B cell (primary cell): ENCODE data around the gene DPAGT1. TPM values are rescaled to one million over a fixed set of nuclear protein-coding genes. Genes with fewer than 3 reads are reported as not detected.

ENCODE experiments used
- ATAC-seq: fragments of 200-7000 bp; cut with Tn5 transposase; one replicate; pipeline ENCODE4 v1.10.0; 2021; ENCODE audit warnings: low read depth, mild to moderate bottlenecking, moderate number of reproducible peaks, moderate library complexity
- CTCF ChIA-PET: fragments of 350-600 bp; sonication (Branson Sonifier 250); formaldehyde crosslinking; loops from one replicate; lab custom pipeline; 2021; ENCODE audit warnings: antibody characterized with exemption, inconsistent platforms; lab: Charles Lee
- POLR2A ChIA-PET: fragments of 350-600 bp; sonication (Branson Sonifier 250); formaldehyde crosslinking; loops from one replicate; lab custom pipeline; 2021; ENCODE audit warnings: antibody characterized with exemption; lab: Charles Lee
- DNase-seq: peaks from one replicate; pipeline ENCODE4 v3.0.0; 2013
- H2AFZ ChIP-seq: 2 replicates; pipeline ENCODE4 v1.6.1; 2012; ENCODE audit warnings: mild to moderate bottlenecking, low read depth, low read length; ENCODE audit not compliant: insufficient read depth, poor library complexity, severe bottlenecking
- H3K27ac ChIP-seq, 2 donors: 1 replicate in 1 of 2; 2 replicates in 1 of 2; pipeline ENCODE4 v1.5.1; 2012 to 2013; ENCODE audit warnings: low read length in 2 of 2, mild to moderate bottlenecking in 2 of 2, moderate library complexity in 1 of 2
- H3K27me3 ChIP-seq, 4 experiments: fragments of 200-600 bp in 1 of 4; sonication (generic) in 1 of 4; replicated peaks in 1 of 4; 1 replicate in 2 of 4; 2 replicates in 2 of 4; pipeline versions ENCODE4 v1.6.1 to v1.7.0; 2013 to 2016; ENCODE audit warnings: low read length in 3 of 4, mild to moderate bottlenecking in 2 of 4, mixed read lengths in 1 of 4, moderate library complexity in 1 of 4; ENCODE audit not compliant: insufficient read depth in 4 of 4, control insufficient read depth in 3 of 4; ENCODE audit errors: control extremely low read depth in 1 of 4
- H3K36me3 ChIP-seq, 2 experiments: replicated peaks in 1 of 2; 1 replicate in 1 of 2; 2 replicates in 1 of 2; pipeline versions ENCODE4 v1.6.1 to v1.7.1; 2013; ENCODE audit warnings: low read length in 1 of 2; ENCODE audit not compliant: insufficient read depth in 2 of 2, control insufficient read depth in 1 of 2; ENCODE audit errors: control extremely low read depth in 1 of 2, extremely low read depth in 1 of 2
- H3K4me1 ChIP-seq, 2 donors: fragments of 200-600 bp in 1 of 2; sonication (generic) in 1 of 2; 1 replicate in 1 of 2; 2 replicates in 1 of 2; pipeline versions ENCODE4 v1.5.1 to v1.6.1; 2013 to 2017; ENCODE audit warnings: low read length in 2 of 2; ENCODE audit not compliant: control insufficient read depth in 2 of 2, insufficient read depth in 2 of 2
- H3K4me2 ChIP-seq: replicated peaks from 2 replicates; pipeline ENCODE3; 2012; ENCODE audit warnings: mild to moderate bottlenecking, low read depth, low read length; ENCODE audit not compliant: poor library complexity, severe bottlenecking
- H3K4me3 ChIP-seq, 5 experiments: fragments of 200-600 bp in 1 of 5; sonication (generic) in 1 of 5; 1 replicate in 3 of 5; 2 replicates in 2 of 5; pipeline versions ENCODE4 v1.5.1 to v1.7.0; 2011 to 2016; ENCODE audit warnings: low read length in 4 of 5, mild to moderate bottlenecking in 4 of 5, low read depth in 2 of 5, control low read depth in 1 of 5, moderate library complexity in 1 of 5; ENCODE audit not compliant: insufficient read depth in 1 of 5; ENCODE audit errors: control extremely low read depth in 1 of 5, extremely low read depth in 1 of 5
- H3K79me2 ChIP-seq: fragments of 200-600 bp; sonication (generic); one replicate; pipeline ENCODE4 v1.6.0; 2016; ENCODE audit warnings: low read length; ENCODE audit not compliant: control insufficient read depth, insufficient read depth
- H3K9ac ChIP-seq: fragments of 200-600 bp; sonication (generic); 2 replicates; pipeline ENCODE4 v1.6.1; 2017; ENCODE audit warnings: mild to moderate bottlenecking, low read length, moderate library complexity
- H3K9me3 ChIP-seq, 3 donors: one replicate each; pipeline versions ENCODE4 v1.6.1 to v1.7.1; 2013; ENCODE audit warnings: low read length in 2 of 3; ENCODE audit not compliant: control insufficient read depth in 2 of 3, insufficient read depth in 1 of 3; ENCODE audit errors: control extremely low read depth in 1 of 3
- H4K20me1 ChIP-seq: 2 replicates; pipeline ENCODE4 v1.6.0; 2012; ENCODE audit warnings: mild to moderate bottlenecking, low read length; ENCODE audit not compliant: insufficient read depth, control insufficient read depth, poor library complexity, severe bottlenecking
- H3K27ac Mint-ChIP-seq: one replicate; pipeline ENCODE4 v1.8.0; 2021; ENCODE audit warnings: mixed read lengths
- H3K27me3 Mint-ChIP-seq: one replicate; pipeline ENCODE4 v1.8.0; 2021; ENCODE audit warnings: mixed read lengths
- H3K4me1 Mint-ChIP-seq: one replicate; pipeline ENCODE4 v1.8.0; 2021; ENCODE audit warnings: mixed read lengths
- H3K4me3 Mint-ChIP-seq: one replicate; pipeline ENCODE4 v1.8.0; 2021; ENCODE audit warnings: mixed read lengths
- H3K9me3 Mint-ChIP-seq: one replicate; pipeline ENCODE4 v1.8.0; 2022; ENCODE audit warnings: mixed read lengths; ENCODE audit not compliant: insufficient read depth
- EZH2 ChIP-seq: IDR thresholded peaks from 2 replicates; pipeline ENCODE4 v1.6.1; 2012; ENCODE audit warnings: borderline replicate concordance, low read depth, mild to moderate bottlenecking, moderate library complexity, low read length; ENCODE audit not compliant: insufficient read depth, poor library complexity, severe bottlenecking
- WGBS: methylation state at CpG from one replicate; pipeline ENCODE4 v1.1.5; 2013; ENCODE audit warnings: missing lambda C conversion rate; ENCODE audit not compliant: insufficient coverage; 5-methylcytosine and 5-hydroxymethylcytosine counted together
- intact Hi-C: fragments of 100-400 bp; cut with micrococcal nuclease; formaldehyde crosslinking; loops from one replicate; pipeline ENCODE4 v1.10.0; 2022
- polyA plus RNA-seq: library from polyadenylated mRNA; depleted of rRNA; stranded (reverse); fragments of >200 nt; gene quantifications from 2 replicates; pipeline ENCODE4 v1.2.3, GENCODE V29; 2012
- total RNA-seq, 2 donors: library from RNA; stranded (reverse); fragments of 120-200 nt in 1 of 2; gene quantifications; 1 replicate in 1 of 2; 2 replicates in 1 of 2; pipeline versions ENCODE4 v1.2.3 to v1.2.4, GENCODE V29; 2013 to 2022
- TF ChIP-seq, protein P1 (sequence below): fragments of 200-600 bp; IDR thresholded peaks from one replicate; pipeline ENCODE4 v1.8.0; 2022; ENCODE audit warnings: antibody characterized with exemption, mild to moderate bottlenecking

DPAGT1 gene
- total and polyA plus RNA-seq, 2 donors (not counting 1 experiment from before 2014, with no cell fraction given): 38.3 to 64.3 TPM

DNA sequence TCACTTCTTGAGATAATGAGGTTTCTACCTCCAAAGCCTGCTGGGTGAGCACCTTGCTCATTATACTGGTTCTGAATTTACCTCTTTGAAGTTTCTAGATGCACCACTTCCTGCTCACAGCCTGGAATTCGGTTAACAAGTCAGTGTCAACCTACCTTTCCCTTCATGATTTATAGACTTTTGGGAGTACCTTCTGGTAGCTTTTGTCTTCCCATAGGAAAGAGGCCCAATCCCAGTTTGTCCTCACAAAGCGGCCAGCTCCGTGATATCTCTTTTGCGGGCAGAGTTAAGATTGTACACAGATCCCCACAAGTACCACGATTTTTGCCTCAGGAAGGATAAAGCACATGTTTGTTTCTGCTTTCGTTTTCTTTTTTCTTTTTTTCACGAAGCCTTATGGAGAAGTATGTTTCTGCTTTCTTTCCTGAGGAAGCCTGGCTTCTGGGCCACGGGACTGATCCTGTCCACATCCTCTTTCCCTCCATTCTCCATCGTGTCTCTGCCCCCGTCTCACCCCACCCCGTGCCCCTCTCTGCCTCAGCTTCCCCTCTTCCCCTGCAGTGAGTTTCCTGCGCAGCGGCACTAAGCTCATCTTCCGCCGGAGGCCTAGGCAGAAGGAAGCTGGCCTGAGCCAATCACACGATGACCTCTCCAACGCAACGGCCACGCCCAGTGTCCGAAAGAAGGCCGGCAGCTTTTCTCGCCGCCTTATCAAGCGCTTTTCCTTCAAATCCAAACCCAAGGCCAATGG lies 14.0 kb upstream of the DPAGT1 start:
- H3K4me2 ChIP-seq: peak overlapping the region; percentile 33
- H3K27ac ChIP-seq: peak overlapping the region in 1 of 2 donors; percentile 41
- no peaks in the 10 kb centered on the region for H3K9me3 Mint-ChIP-seq
- H3K4me1 Mint-ChIP-seq: peaks cover 12% of the 10 kb centered on the region
- H3K27me3 ChIP-seq: no peaks in the 10 kb centered on the region
- ChIA-PET CTCF (interaction anchor here (0.8 kb wide), 1 partner anchor 81 kb away, joined by 3 read pairs; no protein-coding TSS in a partner anchor), POLR2A (interaction anchor here (1.0 kb wide), 1 partner anchor 13 kb away, joined by 3 read pairs; no protein-coding TSS in a partner anchor)
- H3K79me2 ChIP-seq: no peaks in the 10 kb centered on the region
- TF ChIP-seq EZH2: no peak
- TF ChIP-seq, protein P1, sequence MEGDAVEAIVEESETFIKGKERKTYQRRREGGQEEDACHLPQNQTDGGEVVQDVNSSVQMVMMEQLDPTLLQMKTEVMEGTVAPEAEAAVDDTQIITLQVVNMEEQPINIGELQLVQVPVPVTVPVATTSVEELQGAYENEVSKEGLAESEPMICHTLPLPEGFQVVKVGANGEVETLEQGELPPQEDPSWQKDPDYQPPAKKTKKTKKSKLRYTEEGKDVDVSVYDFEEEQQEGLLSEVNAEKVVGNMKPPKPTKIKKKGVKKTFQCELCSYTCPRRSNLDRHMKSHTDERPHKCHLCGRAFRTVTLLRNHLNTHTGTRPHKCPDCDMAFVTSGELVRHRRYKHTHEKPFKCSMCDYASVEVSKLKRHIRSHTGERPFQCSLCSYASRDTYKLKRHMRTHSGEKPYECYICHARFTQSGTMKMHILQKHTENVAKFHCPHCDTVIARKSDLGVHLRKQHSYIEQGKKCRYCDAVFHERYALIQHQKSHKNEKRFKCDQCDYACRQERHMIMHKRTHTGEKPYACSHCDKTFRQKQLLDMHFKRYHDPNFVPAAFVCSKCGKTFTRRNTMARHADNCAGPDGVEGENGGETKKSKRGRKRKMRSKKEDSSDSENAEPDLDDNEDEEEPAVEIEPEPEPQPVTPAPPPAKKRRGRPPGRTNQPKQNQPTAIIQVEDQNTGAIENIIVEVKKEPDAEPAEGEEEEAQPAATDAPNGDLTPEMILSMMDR: no peak
- no peak overlapping the region for H3K27ac Mint-ChIP-seq
- DNase-seq (no peak), ATAC-seq (no peak)
- H3K4me1 ChIP-seq: peaks cover 3 to 11% of the 10 kb centered on the region in 2 donors
- no peaks in the 10 kb centered on the region for H3K27me3 Mint-ChIP-seq
- WGBS: 78% methylated on average over 21 of the region's 24 CpGs
- H3K4me3 Mint-ChIP-seq: no peak overlapping the region
- H3K9ac ChIP-seq: no peak overlapping the region
- no peak overlapping the region for H3K4me3 ChIP-seq
- peaks cover 0 to 19% of the 10 kb centered on the region in 2 experiments for H3K36me3 ChIP-seq
- no peaks in the 10 kb centered on the region for H4K20me1 ChIP-seq
- H3K9me3 ChIP-seq: no peaks in the 10 kb centered on the region
- intact Hi-C loops: no loop called here
- H2AFZ ChIP-seq: peak overlapping the region; percentile 44

GRCh38 chr11:119114351-119114750 lies 12.7 kb upstream of the DPAGT1 start:
- Histone ChIP-seq H3K4me3 (no peak overlapping the region), H2AFZ (no peak overlapping the region), H3K27ac (no peak overlapping the region), H3K9ac (no peak overlapping the region), H3K4me2 (no peak overlapping the region), H4K20me1 (no peaks in the 10 kb centered on the region), H3K36me3 (peaks cover 0 to 22% of the 10 kb centered on the region in 2 experiments), H3K27me3 (no peaks in the 10 kb centered on the region), H3K9me3 (no peaks in the 10 kb centered on the region), H3K79me2 (no peaks in the 10 kb centered on the region), H3K4me1 (peaks cover 0 to 12% of the 10 kb centered on the region in 2 donors)
- Mint-ChIP-seq H3K27me3 (no peaks in the 10 kb centered on the region), H3K4me1 (peaks cover 10% of the 10 kb centered on the region), H3K4me3 (no peak overlapping the region), H3K27ac (no peak overlapping the region), H3K9me3 (no peaks in the 10 kb centered on the region)
- DNase-seq (no peak), ATAC-seq (no peak)
- intact Hi-C loops: no loop called here
- TF ChIP-seq, protein P1: no peak
- no peak for TF ChIP-seq EZH2
- ChIA-PET CTCF (no interaction called here), POLR2A (no interaction called here)
- 86% methylated on average over 1 of the region's 5 CpGs for whole genome bisulfite sequencing
